Putamen (tissue), 1 donor: ENCODE results near the gene WIZ.
"Not testable (repeated sequence)": the region's sequence is repeated elsewhere in the genome, so short reads cannot be mapped to it uniquely, and the experiment has no call there.

Experiments
- DNase-seq: peaks from one replicate; pipeline ENCODE4 v3.0.0-alpha.2; 2016; ENCODE audit warnings: low spot score

The WIZ gene

DNA sequence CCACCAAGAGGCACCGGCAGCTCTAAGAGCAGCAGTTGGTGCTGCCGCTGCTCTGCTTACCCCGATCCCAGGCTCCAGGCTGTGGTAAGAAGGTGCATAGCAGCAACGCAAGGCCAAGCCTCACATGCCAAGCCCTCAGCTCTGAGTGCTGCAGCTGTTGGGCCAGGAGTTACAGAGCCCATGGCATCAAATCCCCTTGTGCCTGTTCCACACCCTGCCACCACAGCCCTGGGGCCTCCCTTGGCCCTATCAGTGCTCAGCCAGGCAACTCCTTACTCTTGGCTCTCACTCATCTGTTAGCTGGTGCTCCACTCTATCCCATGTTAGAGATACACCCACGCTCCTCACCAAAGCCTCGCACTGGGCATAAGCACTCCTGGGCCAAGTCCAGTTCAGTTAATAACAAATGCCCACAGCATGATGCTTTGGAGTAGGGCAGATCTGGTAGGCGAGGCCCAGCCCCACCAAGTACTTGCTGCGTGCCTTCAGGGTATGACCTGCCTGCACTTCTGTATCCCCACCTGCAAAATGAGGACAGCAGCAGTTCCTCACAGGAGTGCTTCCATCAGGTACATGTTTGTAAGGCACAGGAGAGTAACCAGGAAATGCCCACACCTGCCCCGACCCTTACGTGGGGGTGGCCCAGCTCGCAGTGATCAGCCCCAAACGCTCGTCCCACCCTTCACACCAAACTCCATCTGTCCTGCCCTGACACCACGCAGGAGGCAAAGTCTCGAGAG, 47.2 kb downstream of the WIZ start:
- DNase-seq, result no peak

GRCh38 chr19:15401397-15401710, 48.4 kb downstream of the WIZ start:
- DNase-seq, result no peak

- DNase-seq, result no peak
Observed at GRCh38 chr19:15400521-15401396, 49.0 kb downstream of the WIZ start.

GRCh38 chr19:15399635-15400034, 50.1 kb downstream of the WIZ start:
- no peak for DNase-seq

- no peak for DNase-seq
Observed at GRCh38 chr19:15399234-15399515, 50.6 kb downstream of the WIZ start.

DNA sequence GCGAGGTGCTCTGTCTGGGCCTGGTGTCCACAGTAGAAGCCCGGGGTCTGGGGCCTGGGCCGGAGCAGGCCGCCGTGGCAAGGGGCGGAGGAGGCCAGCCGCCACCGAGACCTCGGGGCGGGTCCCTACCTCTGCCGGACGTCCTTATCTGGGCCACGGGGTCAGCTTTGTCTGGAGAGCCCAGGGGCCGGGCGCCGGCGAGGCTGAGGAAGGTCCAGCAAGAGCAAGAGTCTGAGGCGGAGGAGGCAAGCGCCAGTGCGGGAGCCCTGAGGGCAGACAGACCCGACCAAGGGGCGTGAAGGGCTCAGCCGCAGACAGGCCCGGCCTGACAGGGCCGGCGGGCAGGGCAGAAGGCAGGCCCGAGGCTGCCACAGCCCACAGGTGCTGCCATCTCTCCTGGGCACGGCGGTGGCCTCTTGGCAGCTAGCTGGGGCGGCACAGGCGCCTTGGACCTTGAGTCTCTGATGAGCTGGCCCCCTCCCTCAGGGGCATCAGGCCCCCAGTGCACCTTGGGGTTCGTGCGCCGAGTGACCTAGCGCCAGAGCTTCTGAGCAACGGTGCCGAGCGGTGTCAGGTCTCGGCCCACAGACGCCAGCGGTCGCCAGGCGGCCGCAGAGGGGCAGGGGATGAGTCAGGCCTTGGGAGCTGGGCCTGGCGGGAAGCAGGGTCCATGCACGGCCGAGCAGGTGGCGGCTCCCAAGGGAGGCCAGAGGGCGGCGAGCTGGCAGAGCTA, 51.1 kb downstream of the WIZ start:
- DNase-seq, result no peak

DNA sequence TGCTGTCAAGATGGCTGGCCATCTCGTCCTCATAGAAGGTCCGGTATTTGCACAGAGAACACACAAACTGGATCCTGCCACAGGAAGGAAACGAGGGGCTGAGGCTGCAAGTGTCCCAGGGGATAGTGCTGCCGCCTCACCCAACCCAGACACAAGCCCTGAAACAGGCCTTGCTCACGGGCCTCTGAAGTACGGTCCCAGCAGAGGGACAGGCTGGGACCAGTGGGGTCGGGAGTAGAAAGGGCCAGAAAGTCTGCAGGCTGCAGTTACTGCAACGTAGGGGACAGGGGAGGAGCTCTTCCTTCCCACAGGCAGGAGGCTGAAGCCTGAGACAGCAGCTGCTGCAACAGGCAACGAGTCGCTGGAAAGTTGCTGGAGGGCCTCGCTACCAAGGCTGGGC, 52.0 kb downstream of the WIZ start:
- no peak for DNase-seq

- DNase-seq, result no peak
Observed at GRCh38 chr19:15397236-15397635, 52.5 kb downstream of the WIZ start.

- no peak for DNase-seq
Observed at GRCh38 chr19:15396436-15396835, 53.3 kb downstream of the WIZ start.

DNA sequence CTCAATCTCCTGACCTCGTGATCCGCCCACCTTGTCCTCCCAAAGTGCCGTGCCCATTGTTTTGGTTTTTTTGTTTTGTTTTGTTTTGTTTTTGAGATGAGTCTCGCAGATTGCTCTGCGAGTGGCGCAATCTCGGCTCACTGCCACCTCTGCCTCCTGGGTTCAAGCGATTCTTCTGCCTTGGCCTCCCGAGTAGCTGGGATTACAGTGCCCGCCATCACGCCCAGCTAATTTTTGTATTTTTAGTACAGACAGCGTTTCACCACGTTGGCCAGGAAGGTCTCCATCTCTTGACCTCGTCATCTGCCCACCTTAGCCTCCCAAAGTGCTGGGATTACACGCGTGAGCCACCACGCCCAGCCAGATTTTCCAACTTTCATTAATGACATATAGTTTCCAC, 54.5 kb downstream of the WIZ start:
- DNase-seq, result not testable (repeated sequence)

GRCh38 chr19:15394426-15394825, 55.3 kb downstream of the WIZ start:
- no peak for DNase-seq

DNA sequence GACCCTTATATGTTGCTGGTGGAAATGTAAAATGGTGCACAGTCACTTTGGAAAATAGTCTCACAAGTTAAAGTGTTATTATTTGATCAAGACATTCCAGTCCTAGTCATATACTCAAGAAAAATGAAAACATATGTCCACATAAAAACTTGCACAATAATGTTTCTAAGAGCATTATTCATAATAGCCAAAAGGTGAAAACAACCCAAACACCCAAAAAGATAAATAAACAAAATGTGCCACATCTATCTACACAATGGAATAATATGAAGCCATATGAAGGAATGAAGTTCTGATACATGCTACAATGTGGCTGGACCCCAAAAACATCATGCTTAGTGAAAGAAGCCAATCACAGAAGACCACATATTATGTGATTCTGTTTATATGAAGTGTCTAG, 55.8 kb downstream of the WIZ start:
- DNase-seq, result no peak

GRCh38 chr19:15390814-15391213, 58.9 kb downstream of the WIZ start:
- no peak for DNase-seq

DNA sequence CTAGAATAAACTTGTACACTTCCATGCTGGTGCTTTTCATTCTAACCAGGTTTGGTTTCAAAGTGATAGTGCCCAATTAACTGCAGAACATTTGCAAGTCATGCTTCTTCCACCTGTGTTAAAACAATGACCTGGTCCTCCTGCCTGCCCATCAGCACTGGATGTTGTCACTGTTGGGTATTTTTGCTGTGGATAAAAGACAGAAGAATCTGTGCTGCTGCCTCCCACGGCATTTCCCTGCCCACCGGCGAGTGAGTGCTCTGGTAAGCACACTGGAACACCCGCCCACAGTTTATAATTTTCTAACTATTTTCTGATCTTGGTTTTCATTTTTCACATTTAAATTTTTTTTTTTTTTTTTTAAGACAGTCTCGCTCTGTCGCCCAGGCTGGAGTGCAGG, 67.9 kb downstream of the WIZ start:
- no peak for DNase-seq

DNA sequence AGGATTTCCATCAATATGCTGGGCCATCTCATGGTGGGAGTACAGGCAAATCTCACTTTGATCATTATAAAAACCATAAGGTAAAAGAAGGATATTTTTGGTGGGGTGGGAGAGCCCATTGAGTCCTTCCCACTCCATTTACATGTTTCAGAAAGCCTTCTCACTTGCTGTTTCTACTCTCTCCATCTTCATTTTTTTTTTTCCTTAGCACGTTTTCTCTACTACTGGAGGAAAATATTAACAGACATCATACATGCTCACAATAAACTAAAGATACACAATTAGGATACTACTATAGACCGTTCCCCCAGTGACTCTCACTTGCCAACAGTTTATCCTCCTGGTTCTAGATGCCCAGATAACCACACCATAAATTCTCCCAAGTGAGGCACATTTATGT, 68.3 kb downstream of the WIZ start:
- DNase-seq, result no peak

DNA sequence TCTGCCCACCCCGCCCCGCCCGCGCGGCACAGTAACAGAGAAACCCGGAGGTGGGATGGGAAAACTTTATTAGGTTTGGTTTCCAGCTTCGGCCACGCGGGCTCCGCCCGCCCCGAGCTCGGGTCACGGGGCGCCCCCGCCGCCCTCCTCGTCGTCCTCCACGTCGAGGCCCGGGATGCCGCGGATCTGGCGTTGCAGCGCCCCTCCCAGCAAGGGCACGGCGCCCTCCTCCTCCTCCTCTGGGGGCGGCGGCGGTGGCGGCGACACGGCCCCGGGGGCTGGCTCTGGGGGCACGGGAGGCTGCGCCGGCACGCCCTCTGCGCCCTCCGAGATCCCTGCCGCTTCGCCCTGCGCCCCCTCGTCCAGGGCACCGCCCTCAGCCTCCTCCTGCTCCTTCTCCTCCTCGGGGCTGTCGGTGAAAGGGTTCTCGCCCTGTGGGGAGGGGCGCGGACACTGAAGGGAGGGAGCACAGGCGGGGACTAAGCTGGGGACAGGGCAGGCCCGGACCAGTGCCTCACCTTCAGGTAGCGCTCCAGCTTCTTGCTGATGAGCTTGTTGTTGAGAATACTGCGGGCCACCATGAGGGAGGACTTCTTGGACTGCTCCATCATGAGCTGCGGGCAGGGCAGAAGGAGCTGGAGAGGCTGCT, 69.6 kb downstream of the WIZ start:
- DNase-seq, result no peak

GRCh38 chr19:15379083-15379998, 70.4 kb downstream of the WIZ start, which contains the start of gene AKAP8:
Gene AKAP8, minus strand, starts transcription at chr19:15379787. Its CDS starts 56 bp downstream, at chr19:15379731.
- peak; percentile 97 for DNase-seq

DNA sequence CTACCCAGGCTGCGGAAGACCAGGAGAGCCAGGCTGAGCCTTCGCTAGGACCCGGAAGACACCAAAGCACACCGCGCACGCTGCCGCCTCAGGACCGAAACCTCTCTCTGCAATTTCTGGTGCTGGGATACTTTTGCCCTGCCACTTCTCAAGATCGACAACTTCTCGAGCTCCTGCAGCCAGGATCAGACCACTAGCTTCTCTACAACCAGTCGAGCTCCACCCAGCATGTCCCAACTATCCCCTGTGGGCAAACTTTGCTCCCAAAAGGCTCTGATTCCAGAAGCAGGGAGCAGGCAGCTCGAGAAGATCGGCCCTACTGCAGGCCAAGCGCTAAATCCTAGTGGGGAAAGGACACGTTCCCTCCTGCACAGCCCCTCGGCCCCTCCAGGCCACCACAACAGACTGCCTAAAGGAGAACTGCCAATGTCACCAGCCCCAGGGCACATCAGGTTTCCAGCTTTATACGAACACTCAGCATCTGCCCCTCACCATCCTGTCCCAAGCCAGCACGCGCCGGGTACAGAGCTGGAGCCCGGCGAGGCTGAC, 71.1 kb downstream of the WIZ start:
- no peak for DNase-seq

DNA sequence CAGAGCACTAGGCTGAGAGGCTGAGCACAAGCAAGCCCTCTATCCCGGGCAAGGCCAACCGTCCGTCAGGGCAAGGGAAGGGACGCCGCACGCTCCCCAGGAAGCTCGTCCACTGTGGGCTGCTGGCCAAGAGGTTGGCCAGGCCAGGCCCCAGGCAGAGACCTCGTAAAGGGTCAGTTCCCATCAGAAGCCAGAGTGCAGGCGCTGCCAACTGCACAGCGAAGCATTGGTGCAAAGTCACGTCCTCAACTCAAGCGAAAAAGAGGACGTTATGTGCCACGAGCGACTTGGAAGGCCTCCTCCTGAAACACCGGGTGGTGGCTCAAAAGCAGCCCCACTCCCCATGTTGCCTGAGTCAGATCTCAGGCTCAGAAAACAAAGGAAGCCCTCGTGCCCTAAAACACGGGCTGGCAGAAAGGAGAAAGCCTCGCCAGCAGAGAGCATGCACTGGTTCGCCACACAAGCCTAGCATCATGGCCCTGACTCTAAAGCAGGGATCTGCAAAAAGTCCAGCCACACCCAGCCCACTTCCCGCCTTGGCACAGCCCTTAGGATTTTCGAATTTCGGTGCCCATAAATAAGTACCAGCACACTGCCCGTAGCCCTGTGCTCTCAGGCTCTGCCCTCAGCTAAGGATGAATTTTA, 74.8 kb downstream of the WIZ start:
- no peak for DNase-seq

DNA sequence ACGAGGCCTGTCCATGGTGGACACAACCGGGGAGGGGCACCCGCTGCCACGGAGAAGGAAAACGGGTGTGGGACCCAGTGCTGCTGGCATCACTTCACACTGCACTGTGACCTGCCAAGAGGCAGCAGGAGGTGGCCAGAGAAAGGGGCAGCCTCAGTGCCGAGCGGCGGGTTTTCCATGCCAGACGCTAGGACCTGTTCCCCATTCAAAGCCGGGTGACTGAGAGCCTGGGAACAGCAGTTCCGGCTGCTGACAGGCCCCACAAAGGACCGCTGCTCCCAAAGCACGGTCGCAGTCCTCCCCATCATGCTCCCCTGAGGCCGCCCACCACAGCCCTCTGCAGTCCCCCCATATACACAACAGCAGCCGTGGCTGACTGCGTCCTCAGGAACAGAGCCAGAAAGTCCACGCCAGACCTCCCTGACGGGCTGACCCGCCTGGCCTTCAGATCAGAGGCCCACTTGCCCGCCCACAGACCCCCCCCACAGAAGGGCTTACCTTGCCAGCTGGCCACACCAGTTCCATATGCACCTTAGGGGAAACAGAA, 75.6 kb downstream of the WIZ start:
- DNase-seq, result no peak
